C4-2B (cell line): ENCODE results near the gene PBX4.

ENCODE experiments used
- H3K27ac ChIP-seq: fragments of 450-650 bp; 2 replicates; pipeline ENCODE4 v1.5.1; 2017
- CTCF ChIP-seq: fragments of 450-650 bp; conservative IDR thresholded peaks from 2 replicates; pipeline ENCODE4 v1.5.1; 2017; ENCODE audit warnings: mild to moderate bottlenecking
- ZFX ChIP-seq: fragments of 450-650 bp; IDR thresholded peaks from 2 replicates; pipeline ENCODE4 v1.6.1; 2017

The PBX4 gene

DNA sequence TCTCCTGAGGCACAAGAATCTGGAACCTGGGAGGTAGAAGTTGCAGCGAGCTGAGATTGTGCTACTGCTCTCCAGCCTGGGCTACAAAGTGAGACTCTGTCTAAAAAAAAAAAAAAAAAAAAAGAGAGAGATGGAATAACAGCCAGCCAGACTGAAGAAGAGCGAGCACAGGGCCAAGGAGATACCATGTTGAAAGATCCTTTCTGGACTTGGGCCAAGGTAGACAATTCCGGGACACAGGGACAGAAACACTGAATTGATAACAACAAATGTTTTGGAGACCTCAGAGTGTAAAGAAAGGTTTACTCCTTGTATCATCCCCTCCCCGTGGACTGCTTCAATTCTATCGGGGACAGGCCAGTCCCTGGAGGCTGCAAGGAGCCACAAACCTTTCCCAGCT is 4.9 kb upstream of the PBX4 start:
- TF ChIP-seq CTCF = no peak
- TF ChIP-seq ZFX = no peak
- no peak overlapping the region for H3K27ac ChIP-seq

DNA sequence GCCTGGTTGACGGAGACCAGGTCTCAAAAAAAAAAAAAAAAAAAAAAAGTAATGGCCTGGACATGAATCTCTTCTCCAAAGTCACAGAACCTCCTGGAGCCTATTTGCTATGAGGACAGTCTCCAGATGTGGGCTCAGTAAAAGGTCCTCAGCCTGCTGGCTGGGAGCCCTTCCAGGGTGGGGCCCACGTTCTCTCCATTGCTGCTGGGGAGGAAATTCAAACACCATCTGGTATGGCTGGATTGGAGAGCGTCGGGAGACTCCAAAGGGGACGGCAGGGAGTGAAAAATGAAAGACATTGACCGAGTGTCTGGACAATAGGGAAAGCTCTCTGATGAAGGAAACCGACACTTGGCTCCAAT is 1.3 kb upstream of the PBX4 start:
- no peak overlapping the region for H3K27ac ChIP-seq
- no peak for TF ChIP-seq ZFX
- TF ChIP-seq CTCF = no peak

DNA sequence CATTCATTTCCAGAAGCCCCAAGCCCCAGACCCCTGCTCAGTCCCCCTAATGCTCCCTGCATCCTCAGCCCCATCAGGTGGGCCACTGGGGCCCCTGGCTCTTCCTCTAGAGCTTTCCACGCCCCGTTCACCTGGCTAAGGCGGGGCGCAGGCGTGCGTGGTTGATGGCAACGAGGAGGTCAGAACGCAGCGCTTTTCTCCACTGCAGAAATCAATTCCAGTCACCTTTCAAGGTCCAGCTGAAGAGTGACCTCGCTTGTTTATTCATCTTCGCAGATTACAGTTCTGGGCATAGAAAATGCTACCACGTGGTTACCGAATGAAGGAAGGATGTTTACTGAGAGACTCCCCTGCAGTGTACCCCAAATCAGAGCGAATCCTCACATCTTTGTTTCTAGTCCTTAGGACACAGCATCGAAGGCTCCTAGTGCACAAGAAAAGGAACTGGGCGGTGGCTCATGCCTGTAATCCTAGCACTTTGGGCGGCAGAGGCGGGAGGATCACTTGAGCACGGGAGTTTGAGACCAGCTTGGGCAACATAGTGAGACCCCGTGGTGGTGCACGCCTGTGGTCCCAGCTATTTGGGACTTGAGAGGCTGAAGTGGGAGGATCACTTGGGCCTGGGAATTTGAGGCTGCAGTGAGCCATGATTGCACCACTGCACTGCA is 828 bp upstream of the PBX4 start:
- TF ChIP-seq CTCF = no peak
- TF ChIP-seq ZFX = no peak
- peak overlapping the region; percentile 64 for H3K27ac ChIP-seq

GRCh38 chr19:19615086-19615485 is 3.4 kb downstream of the PBX4 start:
- no peak for TF ChIP-seq CTCF
- H3K27ac ChIP-seq = no peak overlapping the region

DNA sequence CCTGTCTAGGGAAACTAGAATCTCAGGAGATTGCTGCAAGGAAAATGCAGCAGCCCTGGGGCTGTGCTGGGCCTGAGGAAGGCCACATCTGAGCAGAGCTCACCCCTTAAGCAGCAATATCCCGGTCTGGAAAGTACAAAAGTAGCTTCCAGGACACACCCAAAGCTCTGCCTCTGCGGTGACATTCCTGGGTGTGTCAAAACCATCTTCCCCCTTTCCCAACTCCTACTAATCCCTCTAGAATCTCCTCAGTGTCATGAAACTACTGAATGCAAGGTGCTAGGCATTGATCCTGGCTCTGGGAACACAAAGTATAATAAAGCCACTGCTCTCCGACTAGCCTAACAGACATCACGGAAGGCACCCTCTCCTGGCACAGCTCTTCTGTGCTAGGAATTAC is 5.0 kb downstream of the PBX4 start:
- TF ChIP-seq CTCF (no peak), ZFX (no peak)
- no peak overlapping the region for H3K27ac ChIP-seq

DNA sequence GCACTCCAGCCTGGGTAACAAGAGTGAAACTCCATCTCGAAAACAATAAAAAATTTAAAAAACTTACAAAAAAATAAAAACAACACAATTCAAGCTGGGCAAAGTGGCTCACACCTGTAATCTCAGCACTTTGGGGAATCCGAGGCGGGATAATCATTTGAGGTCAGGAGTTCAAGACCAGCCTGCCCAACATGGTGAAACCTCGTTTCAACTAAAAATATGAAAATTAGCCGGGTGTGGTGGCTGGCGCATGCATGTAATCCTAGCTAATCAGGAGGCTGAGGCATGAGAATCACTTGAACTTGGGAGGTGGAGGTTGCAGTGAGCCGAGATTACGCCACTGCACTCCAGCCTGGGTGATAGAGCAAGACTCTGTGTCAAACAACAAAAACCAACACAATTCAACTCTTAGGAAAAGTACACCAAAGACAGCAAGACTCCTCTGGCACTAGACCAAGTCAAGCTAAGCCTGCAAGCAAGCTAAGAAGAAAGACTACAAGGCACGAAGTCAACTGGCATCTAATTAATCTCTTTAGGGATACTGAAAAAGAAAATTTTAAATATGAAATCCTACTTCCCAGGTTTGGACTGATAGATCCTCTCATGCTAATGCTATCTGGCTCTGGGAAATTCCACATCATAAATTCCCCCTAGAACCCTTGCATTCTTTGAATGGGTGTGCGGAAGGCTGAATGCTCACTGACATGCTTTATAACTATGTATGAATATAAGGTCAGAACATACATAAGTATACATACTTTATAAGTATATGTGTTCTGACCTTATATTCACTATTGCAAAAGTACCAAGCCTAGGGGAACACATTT is 7.9 kb downstream of the PBX4 start:
- TF ChIP-seq ZFX = no peak
- TF ChIP-seq CTCF = no peak
- H3K27ac ChIP-seq = no peak overlapping the region

DNA sequence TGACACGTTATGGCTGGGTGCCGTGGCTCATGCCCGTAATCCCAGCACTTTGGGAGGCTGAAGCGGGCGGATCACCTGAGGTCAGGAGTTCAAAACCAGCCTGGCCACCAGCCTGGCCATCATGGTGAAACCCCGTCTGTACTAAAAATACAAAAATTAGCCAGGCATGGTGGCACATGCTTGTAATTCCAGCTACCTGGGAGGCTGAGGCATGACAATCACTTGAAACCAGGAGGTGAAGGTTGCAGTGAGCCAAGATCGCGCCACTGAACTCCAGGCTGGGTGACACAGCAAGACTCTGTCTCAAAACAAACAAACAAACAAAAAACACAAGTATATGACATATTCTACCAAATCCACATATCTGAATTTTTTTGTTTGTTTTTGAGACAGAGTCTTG is 11.8 kb downstream of the PBX4 start:
- H3K27ac ChIP-seq = peak overlapping the region; percentile 13; the same call in 1 of the 2 replicates
